Adrenal gland (tissue), 12 donors: ENCODE results near the gene CHKA. TPM values are rescaled to one million over a fixed set of nuclear protein-coding genes. Genes with fewer than 3 reads are reported as not detected.

Source experiments
- DNase-seq, 7 donors: peaks; one replicate each; pipeline ENCODE4 v3.0.0-alpha.2; 2019 to 2020
- H3K27ac ChIP-seq, 5 donors: fragments of 200-600 bp; sonication (generic) in 4 of 5; 1 replicate in 3 of 5; 2 replicates in 2 of 5; pipeline versions ENCODE4 v1.5.1 to v1.8.0; 2016 to 2020; ENCODE audit warnings: mild to moderate bottlenecking in 1 of 5
- H3K27me3 ChIP-seq: fragments of 200-600 bp; 2 replicates; pipeline ENCODE4 v1.8.0; 2021
- H3K36me3 ChIP-seq, 2 donors: fragments of 200-600 bp; replicated peaks in 1 of 2; 1 replicate in 1 of 2; 2 replicates in 1 of 2; pipeline versions ENCODE4 v1.5.1 to v1.8.0; 2018 to 2022
- H3K4me1 ChIP-seq, 2 donors: fragments of 200-600 bp; replicated peaks in 1 of 2; 1 replicate in 1 of 2; 2 replicates in 1 of 2; pipeline versions ENCODE4 v1.5.1 to v1.8.0; 2018 to 2021
- H3K4me3 ChIP-seq, 4 donors: fragments of 200-600 bp; sonication (generic) in 3 of 4; one replicate each; pipeline ENCODE4 v1.5.1; 2016 to 2018
- H3K9me3 ChIP-seq, 3 donors: fragments of 200-600 bp; sonication (generic) in 1 of 3; replicated peaks in 1 of 3; 1 replicate in 2 of 3; 2 replicates in 1 of 3; pipeline versions ENCODE4 v1.5.1 to v1.8.0; 2016 to 2021
- CTCF ChIP-seq, 6 experiments: fragments of 450-650 bp in 4 of 6; fragments of 200-600 bp in 2 of 6; sonication (generic) in 1 of 6; IDR thresholded peaks; 1 replicate in 5 of 6; 2 replicates in 1 of 6; pipeline versions ENCODE4 v1.5.1 to v1.8.0; 2016 to 2021; ENCODE audit warnings: antibody characterized with exemption in 6 of 6, mild to moderate bottlenecking in 2 of 6, moderate library complexity in 1 of 6
- POLR2A ChIP-seq, 2 donors: fragments of 450-650 bp; IDR thresholded peaks; one replicate each; pipeline ENCODE4 v1.6.1; 2017; ENCODE audit warnings: antibody characterized with exemption in 2 of 2, mild to moderate bottlenecking in 2 of 2, moderate library complexity in 1 of 2
- WGBS, 4 donors: extraction: QIAGEN DNeasy Blood & Tissue Kit in 2 of 4; methylation state at CpG; one replicate each; pipeline versions ENCODE4 v1.1.5 to v1.1.7; 2013 to 2017; 5-methylcytosine and 5-hydroxymethylcytosine counted together
- intact Hi-C, 2 donors: fragments of 100-400 bp; cut with DNase I; formaldehyde crosslinking; loops; one replicate each; pipeline versions ENCODE4 v1.14.1 to v1.15.0; 2022 to 2023
- polyA plus RNA-seq, 3 donors: library from polyadenylated mRNA; stranded (reverse); fragments of 200-250 nt in 2 of 3; fragments of 350-450 nt in 1 of 3; fragmentation: Illumina TruSeq in 1 of 3; extraction: RNeasy Lipid Tissue Mini Kit (QIAGEN cat#74804) in 1 of 3; gene quantifications; one replicate each; pipeline ENCODE4 v1.2.3, GENCODE V29; 2013 to 2014
- total RNA-seq, 9 donors: library from RNA; depleted of rRNA in 4 of 9; stranded (reverse); fragments of >200 nt in 4 of 9; fragments of 120-200 nt in 1 of 9; fragmentation: NEBNext Ultra II Directional in 1 of 9; extraction: Animal tissue kit (Norgen Biotek cat#: 25700) in 1 of 9; gene quantifications; one replicate each; pipeline versions ENCODE4 v1.1.0 to v1.2.4, GENCODE V29; 2013 to 2023
- donor health status: healthy with polysubstance abuse.
- donor health status: Bipolar disorder and iron deficiency.
- donor health status: DM: yes; HTN: yes; CAD: no.
- donor health status: DM: no; HTN: no; CAD: no.
- donor health status: DM: no; HTN: no; CAD: no.
- donor health status: DM: yes; HTN: yes; CAD: no.

Gene CHKA
- total and polyA plus RNA-seq, 12 donors, result 26.6 to 105 (median 54.6) TPM

- H3K27ac ChIP-seq, result no peak overlapping the region
- H3K27me3 ChIP-seq, result no peaks in the 10 kb centered on the region
- 58 to 69% (median 61%) methylated on average over 22 to 27 of the region's 27 CpGs for WGBS, 4 donors
- H3K9me3 ChIP-seq, result no peaks in the 10 kb centered on the region
- intact Hi-C loops, result loop anchor here in 1 of 2 donors (10.0 kb wide), 1 partner anchor 187 kb away; no protein-coding TSS in a partner anchor
- H3K4me1 ChIP-seq, result peaks cover 24 to 54% of the 10 kb centered on the region in 2 donors
- H3K4me3 ChIP-seq, result no peak overlapping the region
- TF ChIP-seq CTCF (IDR thresholded peaks at IDR 0.05), result no peak
- TF ChIP-seq POLR2A (IDR thresholded peaks at IDR 0.05), result no peak
- H3K36me3 ChIP-seq, result peaks cover 0 to 5% of the 10 kb centered on the region in 2 donors
- DNase-seq, result no peak
These were observed 103.0 kb downstream of the CHKA start for GRCh38 chr11:68017980-68018729.

- Histone ChIP-seq H3K36me3 (peaks cover 0 to 5% of the 10 kb centered on the region in 2 donors), H3K27ac (peak overlapping the region in 3 of 5 donors; percentile 34 to 59 (median 41)), H3K27me3 (no peaks in the 10 kb centered on the region), H3K9me3 (no peaks in the 10 kb centered on the region), H3K4me1 (peaks cover 29 to 62% of the 10 kb centered on the region in 2 donors), H3K4me3 (no peak overlapping the region)
- TF ChIP-seq CTCF (IDR thresholded peaks at IDR 0.05) (no peak), POLR2A (IDR thresholded peaks at IDR 0.05) (no peak)
- WGBS, 4 donors, result 35 to 67% (median 46%) methylated on average over 13 to 16 of the region's 16 CpGs
- peak in 1 of 7 donors; percentile 63 for DNase-seq
- intact Hi-C loops, result loop anchor here in 1 of 2 donors (10.0 kb wide), 1 partner anchor 188 kb away; no protein-coding TSS in a partner anchor
These were observed 104.0 kb downstream of the CHKA start for GRCh38 chr11:68016904-68017817.

GRCh38 chr11:68016161-68016903 is 104.9 kb downstream of the CHKA start:
- H3K9me3 ChIP-seq, result no peaks in the 10 kb centered on the region
- peak in 2 of 6 experiments; percentile 19 to 22 for TF ChIP-seq CTCF (IDR thresholded peaks at IDR 0.05)
- TF ChIP-seq POLR2A (IDR thresholded peaks at IDR 0.05), result no peak
- peak overlapping the region in 3 of 5 donors; percentile 34 to 59 (median 41) for H3K27ac ChIP-seq
- peak in 1 of 7 donors; percentile 32 for DNase-seq
- no peaks in the 10 kb centered on the region for H3K27me3 ChIP-seq
- no peak overlapping the region for H3K4me3 ChIP-seq
- peaks cover 36 to 71% of the 10 kb centered on the region in 2 donors for H3K4me1 ChIP-seq
- no peaks in the 10 kb centered on the region for H3K36me3 ChIP-seq
- intact Hi-C loops, result loop anchor here in 1 of 2 donors (10.0 kb wide), 1 partner anchor 188 kb away; no protein-coding TSS in a partner anchor
- 51 to 70% (median 64%) methylated on average over 10 to 13 of the region's 13 CpGs for WGBS, 4 donors
